ENCODE results near the gene NHERF2.
"Not testable (repeated sequence)": the region's sequence is repeated elsewhere in the genome, so short reads cannot be mapped to it uniquely, and the experiment has no call there.

The NHERF2 gene

GRCh38 chr16:2028146-2028545 lies 1.4 kb downstream of the NHERF2 start:
- DNase-seq (ENCODE audit: low read depth in 2 of 2) = no peak

GRCh38 chr16:2028620-2029220 lies 2.0 kb downstream of the NHERF2 start:
- DNase-seq (ENCODE audit: low read depth in 2 of 2) = no peak

GRCh38 chr16:2029350-2029749 lies 2.6 kb downstream of the NHERF2 start:
- DNase-seq (ENCODE audit: low read depth in 2 of 2) = no peak

- no peak for DNase-seq (ENCODE audit: low read depth in 2 of 2)
Measured at GRCh38 chr16:2030036-2030435, 3.3 kb downstream of the NHERF2 start.

GRCh38 chr16:2031081-2031577 lies 4.4 kb downstream of the NHERF2 start:
- DNase-seq (ENCODE audit: low read depth in 2 of 2) = no peak

- DNase-seq (ENCODE audit: low read depth in 2 of 2) = no peak
Measured at GRCh38 chr16:2032285-2033056, 5.8 kb downstream of the NHERF2 start.

- no peak for DNase-seq (ENCODE audit: low read depth in 2 of 2)
Measured at GRCh38 chr16:2033057-2033908, 6.6 kb downstream of the NHERF2 start.

GRCh38 chr16:2033909-2034695 lies 7.4 kb downstream of the NHERF2 start:
- not testable (repeated sequence) for DNase-seq (ENCODE audit: low read depth in 2 of 2)

GRCh38 chr16:2034696-2035430 lies 8.2 kb downstream of the NHERF2 start:
- DNase-seq (ENCODE audit: low read depth in 2 of 2) = no peak

GRCh38 chr16:2035431-2036199 lies 8.9 kb downstream of the NHERF2 start:
- DNase-seq (ENCODE audit: low read depth in 2 of 2) = no peak

- no peak for DNase-seq (ENCODE audit: low read depth in 2 of 2)
Measured at GRCh38 chr16:2036200-2036966, 9.7 kb downstream of the NHERF2 start.

GRCh38 chr16:2037115-2037514 lies 10.4 kb downstream of the NHERF2 start:
- no peak for DNase-seq (ENCODE audit: low read depth in 2 of 2)

GRCh38 chr16:2037647-2038381 lies 11.1 kb downstream of the NHERF2 start:
- no peak for DNase-seq (ENCODE audit: low read depth in 2 of 2)

GRCh38 chr16:2038382-2039231 lies 11.9 kb downstream of the NHERF2 start:
- no peak for DNase-seq (ENCODE audit: low read depth in 2 of 2)

GRCh38 chr16:2039274-2040031 lies 12.8 kb downstream of the NHERF2 start:
- no peak for DNase-seq (ENCODE audit: low read depth in 2 of 2)

GRCh38 chr16:2040041-2040786 lies 13.5 kb downstream of the NHERF2 start:
- DNase-seq (ENCODE audit: low read depth in 2 of 2) = no peak

All from stimulated activated CD4-positive, alpha-beta T cell treated with anti-CD3 and anti-CD28 coated beads, Interleukin-12 subunit alpha, Interleukin-12 subunit beta, amount 100 ng/mL, for 24 hours (primary cell).